Measurements from ENCODE around the gene PTEN.
"Not testable (repeated sequence)": the region's sequence is repeated elsewhere in the genome, so short reads cannot be mapped to it uniquely, and the experiment has no call there.

Gene PTEN

DNA sequence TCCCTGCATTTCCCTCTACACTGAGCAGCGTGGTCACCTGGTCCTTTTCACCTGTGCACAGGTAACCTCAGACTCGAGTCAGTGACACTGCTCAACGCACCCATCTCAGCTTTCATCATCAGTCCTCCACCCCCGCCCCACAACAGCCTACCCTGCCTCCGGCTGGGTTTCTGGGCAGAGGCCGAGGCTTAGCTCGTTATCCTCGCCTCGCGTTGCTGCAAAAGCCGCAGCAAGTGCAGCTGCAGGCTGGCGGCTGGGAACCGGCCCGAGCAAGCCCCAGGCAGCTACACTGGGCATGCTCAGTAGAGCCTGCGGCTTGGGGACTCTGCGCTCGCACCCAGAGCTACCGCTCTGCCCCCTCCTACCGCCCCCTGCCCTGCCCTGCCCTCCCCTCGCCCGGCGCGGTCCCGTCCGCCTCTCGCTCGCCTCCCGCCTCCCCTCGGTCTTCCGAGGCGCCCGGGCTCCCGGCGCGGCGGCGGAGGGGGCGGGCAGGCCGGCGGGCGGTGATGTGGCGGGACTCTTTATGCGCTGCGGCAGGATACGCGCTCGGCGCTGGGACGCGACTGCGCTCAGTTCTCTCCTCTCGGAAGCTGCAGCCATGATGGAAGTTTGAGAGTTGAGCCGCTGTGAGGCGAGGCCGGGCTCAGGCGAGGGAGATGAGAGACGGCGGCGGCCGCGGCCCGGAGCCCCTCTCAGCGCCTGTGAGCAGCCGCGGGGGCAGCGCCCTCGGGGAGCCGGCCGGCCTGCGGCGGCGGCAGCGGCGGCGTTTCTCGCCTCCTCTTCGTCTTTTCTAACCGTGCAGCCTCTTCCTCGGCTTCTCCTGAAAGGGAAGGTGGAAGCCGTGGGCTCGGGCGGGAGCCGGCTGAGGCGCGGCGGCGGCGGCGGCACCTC, at the start of gene PTEN, which contains the start of gene KLLN:
TSS of gene PTEN (plus strand) at position 573 of the 891 bp plus-strand sequence. CDS start 845 bp downstream, outside the sequence.
TSS of gene KLLN (minus strand) at position 481 of the 891 bp plus-strand sequence. CDS start 1,046 bp downstream, outside the sequence.
- peak; percentile 87 for DNase-seq

DNA sequence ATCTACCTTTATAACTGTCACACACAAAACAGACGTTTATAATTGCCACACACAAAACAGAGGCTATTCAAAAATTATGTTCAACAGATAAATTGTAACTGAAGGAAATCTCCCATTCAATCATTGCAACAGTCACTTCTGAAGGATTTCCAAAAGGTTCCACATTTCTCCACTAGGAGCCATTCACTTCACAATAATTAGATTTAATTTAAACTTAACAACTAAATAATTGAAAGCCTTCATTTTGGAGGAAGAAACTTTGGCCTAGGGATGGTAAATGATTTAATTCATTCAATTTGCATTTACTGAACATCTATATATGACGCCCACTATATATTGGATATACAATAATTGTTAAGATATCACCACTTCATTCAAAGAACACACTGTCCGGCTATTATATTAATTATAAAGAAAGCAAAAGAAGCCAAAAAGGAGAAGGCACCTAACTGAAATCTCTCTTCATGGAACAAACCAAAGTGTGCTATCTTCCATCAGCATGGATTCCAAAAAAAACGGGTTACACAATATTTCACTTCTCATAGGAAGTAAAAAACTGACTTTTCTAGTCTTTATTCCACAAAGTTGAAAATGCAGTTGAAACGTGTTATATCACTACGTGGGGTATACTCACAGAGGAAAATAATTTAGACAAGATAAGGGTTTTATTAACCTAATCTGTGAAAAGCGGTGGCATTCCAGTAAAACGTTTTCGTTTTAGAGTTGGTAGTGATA, 47.1 kb upstream of the PTEN start:
- no peak for DNase-seq

DNA sequence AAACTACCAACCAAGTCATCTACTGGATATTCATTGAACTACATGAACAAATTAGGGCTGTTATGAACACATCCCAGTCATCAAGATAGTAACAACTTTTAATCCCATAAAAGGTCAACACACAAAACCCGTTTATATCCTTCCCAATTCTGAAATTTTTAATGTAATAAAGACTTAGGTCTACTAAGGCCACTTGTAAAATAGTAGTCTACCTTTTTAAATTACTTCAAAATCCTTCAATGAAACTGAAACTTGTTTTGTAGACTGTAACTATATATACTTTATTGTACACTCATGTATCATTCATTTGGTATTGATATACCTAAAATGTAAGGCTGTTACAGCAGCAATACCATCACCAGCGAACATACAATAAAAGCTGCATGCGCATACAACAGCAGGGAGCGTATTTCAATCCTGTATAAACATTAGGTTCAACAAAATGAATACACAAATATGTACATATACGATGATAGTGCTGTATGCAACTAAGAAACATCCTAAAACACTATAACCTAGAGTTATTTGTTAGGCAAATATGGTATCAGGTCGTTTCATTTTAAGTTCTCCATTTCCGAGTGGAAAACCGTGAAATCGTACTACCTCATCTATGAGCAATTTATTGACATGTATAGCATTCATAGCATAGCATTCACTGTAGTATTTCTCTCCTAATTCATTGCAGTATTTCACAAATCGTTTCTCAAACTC, 46.4 kb upstream of the PTEN start:
- no peak for DNase-seq

- DNase-seq, result peak; percentile 89
Observed at GRCh38 chr10:87817609-87818504, 45.6 kb upstream of the PTEN start, which contains the start of gene ATAD1. Gene ATAD1, minus strand, starts transcription at chr10:87818226. Its CDS starts 3,627 bp downstream, at chr10:87814599.

DNA sequence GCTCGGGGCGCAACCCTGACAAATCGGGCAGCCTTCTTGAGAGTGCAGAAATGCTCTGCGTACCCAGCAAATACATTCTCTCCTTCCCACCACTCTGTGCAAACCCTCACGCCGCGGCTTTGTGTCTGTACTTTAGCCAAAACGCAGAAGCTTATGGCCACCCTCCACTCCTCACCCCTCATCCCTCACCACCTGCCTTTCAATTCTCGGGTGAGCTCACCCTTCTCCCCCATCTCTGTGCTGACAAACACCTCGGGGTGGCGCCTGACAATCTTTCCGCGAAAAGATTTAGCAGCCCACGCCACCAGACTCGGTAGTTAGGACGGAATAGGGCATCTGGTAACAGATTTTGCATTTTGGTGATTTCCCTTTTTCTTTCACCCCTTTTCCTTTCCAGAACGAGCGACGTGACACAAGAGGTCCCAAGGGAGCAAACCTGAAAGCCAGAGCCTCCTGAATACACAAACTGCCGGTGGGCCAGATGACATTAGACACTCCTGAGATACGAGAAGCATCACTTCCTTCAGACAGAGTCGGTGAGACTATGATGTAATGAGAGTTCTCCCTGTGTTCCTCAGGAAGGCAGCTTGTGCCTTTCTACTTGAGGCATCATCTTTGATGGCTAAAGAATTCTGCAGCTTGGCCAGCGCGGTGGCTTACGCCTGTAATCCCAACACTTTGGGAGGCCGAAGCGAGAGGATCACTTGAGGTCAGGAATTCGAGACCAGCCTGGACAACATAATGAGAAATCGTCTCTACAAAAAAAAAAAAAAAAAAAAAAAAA, 44.7 kb upstream of the PTEN start:
- peak; percentile 68 for DNase-seq

DNA sequence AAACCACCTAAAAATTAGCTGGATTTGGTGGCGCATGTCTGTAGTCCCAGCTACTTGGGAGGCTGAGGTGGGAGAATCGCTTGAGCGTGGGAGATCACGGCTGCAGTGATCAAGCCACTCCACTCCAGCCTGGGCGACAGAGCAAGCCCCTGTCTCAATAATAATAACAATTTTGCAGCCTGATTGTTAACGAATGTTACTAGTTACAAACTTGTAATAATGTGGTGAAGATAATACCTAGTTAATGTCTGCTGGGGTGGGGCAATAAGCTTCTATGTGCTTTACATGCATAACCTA, 44.2 kb upstream of the PTEN start:
- DNase-seq, result no peak

GRCh38 chr10:87826653-87827052, 36.8 kb upstream of the PTEN start:
- no peak for DNase-seq

DNA sequence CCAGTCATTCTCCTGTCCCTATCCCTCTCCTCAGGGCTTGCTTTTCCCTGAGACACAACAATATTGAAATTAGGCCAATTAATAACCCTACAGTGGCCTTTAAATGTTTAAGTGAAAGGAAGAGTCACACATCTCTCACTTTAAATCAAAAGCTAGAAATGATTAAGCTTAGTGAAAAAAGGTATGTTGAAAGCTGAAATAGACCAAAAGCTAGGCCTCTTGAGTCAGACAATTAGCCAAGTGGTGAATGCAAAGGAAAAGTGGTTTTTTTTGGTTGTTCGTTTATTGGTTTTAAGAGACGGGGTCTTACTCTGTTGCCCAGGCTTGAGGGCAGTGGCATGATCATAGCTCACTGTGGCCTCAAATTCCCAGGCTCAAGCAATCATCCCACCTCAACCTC, 35.7 kb upstream of the PTEN start:
- no peak for DNase-seq

GRCh38 chr10:87829051-87829450, 34.4 kb upstream of the PTEN start:
- DNase-seq, result not testable (repeated sequence)

GRCh38 chr10:87829986-87830729, 33.3 kb upstream of the PTEN start:
- no peak for DNase-seq

DNA sequence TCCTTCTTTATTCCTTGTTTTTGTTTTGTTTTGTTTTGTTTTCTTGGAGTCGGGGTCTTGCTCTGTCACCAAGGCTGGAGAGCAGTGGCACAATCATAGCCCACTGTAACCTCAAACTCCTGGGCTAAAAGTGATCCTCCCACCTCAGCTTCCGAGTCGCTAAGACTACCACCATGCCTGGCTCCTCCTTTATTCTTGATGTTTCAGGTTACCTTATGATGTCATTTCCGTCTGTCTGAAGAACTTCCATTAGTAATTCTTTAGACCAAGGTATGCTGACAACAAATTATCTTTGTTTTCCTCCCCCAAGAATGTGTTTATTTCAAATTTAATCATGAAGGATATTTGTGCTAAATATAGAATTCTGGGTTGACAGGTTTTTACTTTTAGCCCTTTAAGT, 27.3 kb upstream of the PTEN start:
- DNase-seq, result no peak

- DNase-seq, result no peak
Observed at GRCh38 chr10:87837445-87837844, 26.0 kb upstream of the PTEN start.

- no peak for DNase-seq
Observed at GRCh38 chr10:87838650-87839049, 24.8 kb upstream of the PTEN start.

GRCh38 chr10:87841186-87841585, 22.2 kb upstream of the PTEN start:
- DNase-seq, result no peak

DNA sequence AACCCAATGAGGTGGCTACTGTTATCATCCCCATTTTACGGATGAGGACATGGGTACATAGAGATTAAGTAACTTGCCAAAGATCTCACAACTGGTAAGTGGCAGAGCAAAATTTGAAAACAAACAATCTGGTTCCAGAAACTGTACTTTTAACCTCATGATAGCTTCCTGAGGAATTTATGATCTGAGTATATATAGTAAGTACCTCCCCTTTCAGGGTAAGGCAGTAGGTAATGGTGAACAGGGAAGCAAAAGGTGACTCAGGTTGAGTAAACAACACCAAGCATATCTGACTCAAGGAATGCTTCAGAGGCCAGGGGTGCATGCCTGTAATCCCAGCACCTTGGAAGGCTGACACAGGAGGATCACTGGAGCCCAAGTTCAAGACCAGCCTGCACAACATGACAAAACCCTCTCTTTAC, 21.2 kb upstream of the PTEN start:
- DNase-seq, result no peak

DNA sequence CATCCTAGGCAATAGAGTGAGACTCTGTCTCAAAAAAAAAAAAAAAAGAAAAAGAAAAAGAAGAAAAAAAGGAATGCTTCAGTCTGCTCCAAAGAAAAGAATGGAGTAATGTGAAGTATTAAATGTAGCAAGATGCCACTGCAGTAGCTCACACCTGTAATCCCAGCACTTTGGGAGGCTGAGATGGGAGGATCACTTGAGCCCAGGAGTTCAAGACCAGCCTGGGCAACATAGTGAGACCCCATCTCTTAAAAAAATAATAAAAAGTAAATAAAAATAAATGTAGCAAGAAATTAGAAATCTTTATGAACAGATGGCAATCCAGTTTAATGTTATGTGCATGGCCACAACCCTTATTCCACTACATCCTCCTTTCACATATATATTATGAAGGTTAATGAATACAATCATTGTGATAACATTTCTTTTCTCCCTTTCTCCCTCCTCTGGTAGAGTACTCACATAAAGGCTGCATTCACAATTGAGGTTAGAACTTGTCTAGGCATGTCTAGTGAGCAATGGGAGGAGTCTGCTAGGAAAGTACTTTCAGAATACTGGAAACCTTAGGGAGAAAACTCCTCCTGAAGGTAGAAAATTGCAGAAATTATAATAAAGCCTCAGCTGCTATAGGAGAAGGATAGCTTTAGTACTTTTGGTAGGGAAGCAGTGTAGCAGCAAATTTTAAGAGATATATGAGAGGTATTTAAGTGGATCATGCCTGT, 20.5 kb upstream of the PTEN start:
- no peak for DNase-seq

- DNase-seq, result no peak
Observed at GRCh38 chr10:87843714-87844113, 19.7 kb upstream of the PTEN start.

- DNase-seq, result no peak
Observed at GRCh38 chr10:87844837-87845623, 18.4 kb upstream of the PTEN start.

- DNase-seq, result no peak
Observed at GRCh38 chr10:87845624-87845998, 17.8 kb upstream of the PTEN start.
